HUES6 (cell line): ENCODE data around the gene IL1RAP.

Experiments used
- H3K27ac ChIP-seq: 2 replicates; pipeline ENCODE4 v1.7.0; 2013; ENCODE audit warnings: low read depth, mild to moderate bottlenecking, low read length, inconsistent platforms
- H3K27me3 ChIP-seq: 2 replicates; pipeline ENCODE4 v1.6.1; 2013; ENCODE audit warnings: low read length; ENCODE audit not compliant: control insufficient read depth, insufficient read depth
- H3K36me3 ChIP-seq: 2 replicates; pipeline ENCODE4 v1.6.1; 2013; ENCODE audit warnings: low read length; ENCODE audit not compliant: control insufficient read depth, insufficient read depth
- H3K4me1 ChIP-seq: 2 replicates; pipeline ENCODE4 v1.6.1; 2013; ENCODE audit warnings: low read length; ENCODE audit not compliant: control insufficient read depth, insufficient read depth
- H3K4me3 ChIP-seq: 2 replicates; pipeline ENCODE4 v1.5.1; 2013; ENCODE audit warnings: low read depth, low read length
- H3K9ac ChIP-seq: one replicate; pipeline ENCODE4 v1.6.1; 2013; ENCODE audit warnings: mild to moderate bottlenecking, low read length
- H3K9me3 ChIP-seq: 2 replicates; pipeline ENCODE4 v1.6.1; 2013; ENCODE audit warnings: low read depth, low read length; ENCODE audit not compliant: control insufficient read depth, insufficient read depth

IL1RAP gene

DNA sequence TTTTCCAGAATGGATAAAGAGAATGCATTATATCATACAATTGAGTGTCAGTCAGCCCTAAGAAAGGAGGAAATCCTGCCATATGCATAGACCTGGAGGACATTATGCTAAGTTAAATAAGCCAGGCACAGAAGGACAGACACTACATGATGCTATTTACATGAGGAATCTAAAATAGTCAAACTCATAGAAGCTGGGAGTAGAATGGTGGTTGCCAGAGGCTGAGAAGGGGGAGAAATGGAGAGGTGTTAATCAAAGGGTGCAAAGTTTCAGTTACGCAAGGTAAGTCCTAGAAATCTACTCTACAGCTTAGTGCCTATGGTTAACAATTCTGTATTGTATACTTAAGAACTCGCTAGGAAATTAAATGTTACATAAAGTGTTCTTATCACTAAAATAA lies 66.5 kb downstream of the IL1RAP start:
- Histone ChIP-seq H3K4me3 (no peak overlapping the region), H3K9me3 (peaks cover 6% of the 10 kb centered on the region; the same call in 1 of the 2 replicates), H3K9ac (no peak overlapping the region), H3K4me1 (no peaks in the 10 kb centered on the region; the same call in 1 of the 2 replicates), H3K36me3 (no peaks in the 10 kb centered on the region), H3K27ac (no peak overlapping the region), H3K27me3 (no peaks in the 10 kb centered on the region)

DNA sequence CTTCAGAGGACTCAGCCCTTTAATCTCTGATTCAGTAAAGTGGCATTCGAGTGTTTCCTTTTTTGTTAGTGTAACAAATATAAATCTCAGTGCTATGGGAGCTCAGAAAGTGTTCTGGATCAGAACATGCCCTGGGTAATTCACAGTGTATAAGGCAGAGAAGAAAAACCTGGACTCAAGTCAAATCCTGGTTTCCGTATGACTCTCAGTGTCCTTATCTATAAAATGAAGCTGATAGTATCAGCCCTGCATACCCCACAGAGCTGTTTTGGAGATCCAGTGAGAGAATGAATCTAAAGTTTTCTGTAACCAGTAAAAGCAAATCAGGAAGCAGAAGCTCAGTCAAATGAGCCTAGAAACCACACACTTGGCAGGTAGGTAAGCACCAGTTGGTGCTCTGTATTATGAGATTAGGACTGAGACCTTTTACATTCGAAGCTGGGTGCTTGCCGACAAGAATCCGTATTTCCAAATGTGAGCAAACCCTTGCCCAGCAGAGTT lies 67.2 kb downstream of the IL1RAP start:
- Histone ChIP-seq H3K4me3 (no peak overlapping the region), H3K36me3 (no peaks in the 10 kb centered on the region), H3K9ac (no peak overlapping the region)

DNA sequence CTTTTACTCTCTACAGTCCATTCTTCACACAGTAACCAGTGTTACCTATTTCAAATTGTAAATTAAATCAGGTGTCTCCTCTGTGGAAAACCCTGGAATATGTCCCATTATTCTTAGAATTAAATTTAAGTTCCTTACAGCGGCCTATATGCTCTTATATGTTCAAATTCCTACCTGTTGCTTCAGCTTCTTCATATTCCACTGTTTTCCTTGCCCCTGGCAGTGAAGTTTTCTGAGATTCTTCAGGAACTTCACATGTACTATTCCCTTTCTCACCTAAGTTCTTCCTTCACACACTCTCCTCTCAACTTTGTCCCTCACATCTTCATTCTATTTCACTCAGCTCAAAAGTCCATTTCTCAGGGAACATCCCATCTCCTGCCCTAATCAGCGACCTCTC lies 68.8 kb downstream of the IL1RAP start:
- H3K9ac ChIP-seq: no peak overlapping the region
- H3K27ac ChIP-seq: no peak overlapping the region
- H3K4me1 ChIP-seq: peaks cover 15% of the 10 kb centered on the region
- no peak overlapping the region for H3K4me3 ChIP-seq
- peaks cover 6% of the 10 kb centered on the region; the same call in 1 of the 2 replicates for H3K9me3 ChIP-seq
- no peaks in the 10 kb centered on the region for H3K27me3 ChIP-seq
- H3K36me3 ChIP-seq: no peaks in the 10 kb centered on the region

More for the DNA sequence above, 67.2 kb downstream of the IL1RAP start:
- no peaks in the 10 kb centered on the region for H3K27me3 ChIP-seq
- peaks cover 5% of the 10 kb centered on the region for H3K4me1 ChIP-seq
- H3K27ac ChIP-seq: no peak overlapping the region
- peaks cover 6% of the 10 kb centered on the region; the same call in 1 of the 2 replicates for H3K9me3 ChIP-seq

DNA sequence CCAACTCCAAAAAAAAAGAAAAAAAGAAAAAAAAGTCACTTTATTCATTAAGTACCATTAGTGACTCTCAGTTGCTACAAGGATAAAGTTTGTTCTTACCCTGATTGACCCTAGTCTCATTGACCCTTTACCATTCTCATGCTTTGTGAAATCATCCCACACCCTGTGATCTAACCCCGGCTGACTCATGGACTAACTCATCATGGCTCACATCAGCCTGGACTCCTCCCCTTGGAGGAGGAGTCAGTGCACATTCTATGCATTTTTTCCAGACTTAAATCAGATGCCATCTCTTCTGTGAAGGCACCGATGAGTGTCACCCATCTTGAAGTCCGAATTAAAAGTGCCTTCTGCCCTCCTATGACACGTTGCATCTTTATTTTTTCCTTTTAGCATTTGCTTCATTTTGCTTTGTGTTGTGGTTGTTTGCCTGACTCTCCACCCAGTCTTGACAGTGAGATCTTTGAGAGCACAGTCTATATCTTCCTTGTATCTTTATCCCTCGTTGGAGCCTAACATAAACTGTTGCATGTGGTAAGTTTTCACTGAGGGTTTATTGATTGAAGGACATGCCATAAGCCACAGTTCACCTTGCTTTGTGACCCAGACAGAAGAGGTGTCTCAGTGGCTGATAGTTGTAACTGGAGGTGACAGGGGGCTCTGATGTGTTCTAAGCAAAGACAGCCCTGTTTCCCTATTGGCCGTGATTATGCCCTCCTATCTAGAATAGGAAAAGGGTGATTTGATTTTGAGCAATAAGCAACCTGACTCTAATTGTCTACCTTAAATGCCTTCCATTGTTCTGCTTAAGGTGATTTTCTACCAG lies 72.1 kb downstream of the IL1RAP start:
- H3K27me3 ChIP-seq: no peaks in the 10 kb centered on the region
- no peaks in the 10 kb centered on the region for H3K36me3 ChIP-seq
- H3K27ac ChIP-seq: no peak overlapping the region
- no peak overlapping the region for H3K4me3 ChIP-seq
- H3K9ac ChIP-seq: no peak overlapping the region
- H3K9me3 ChIP-seq: no peaks in the 10 kb centered on the region
- H3K4me1 ChIP-seq: peaks cover 15% of the 10 kb centered on the region

DNA sequence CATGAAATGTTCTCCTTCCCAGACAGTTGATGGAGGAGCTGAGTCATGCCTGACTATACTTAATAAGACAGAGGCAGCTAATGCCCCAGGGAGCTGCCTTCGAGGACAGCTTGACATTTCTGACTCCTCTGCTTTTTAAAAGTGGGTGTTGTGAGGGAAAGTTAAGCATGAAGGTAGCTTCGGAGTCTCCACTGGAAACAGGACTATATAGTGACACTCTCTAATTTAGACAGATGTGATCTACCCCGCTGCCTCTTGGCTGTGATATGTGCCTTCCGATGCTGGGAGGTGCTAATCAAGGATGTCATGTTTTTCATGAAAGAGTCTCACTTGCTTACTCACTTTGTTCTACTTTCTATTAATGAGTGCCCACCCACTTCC lies 72.7 kb downstream of the IL1RAP start:
- no peak overlapping the region for H3K4me3 ChIP-seq
- no peaks in the 10 kb centered on the region for H3K27me3 ChIP-seq
- no peak overlapping the region for H3K9ac ChIP-seq
- H3K9me3 ChIP-seq: no peaks in the 10 kb centered on the region
- H3K27ac ChIP-seq: no peak overlapping the region
- peaks cover 15% of the 10 kb centered on the region for H3K4me1 ChIP-seq
- H3K36me3 ChIP-seq: no peaks in the 10 kb centered on the region

DNA sequence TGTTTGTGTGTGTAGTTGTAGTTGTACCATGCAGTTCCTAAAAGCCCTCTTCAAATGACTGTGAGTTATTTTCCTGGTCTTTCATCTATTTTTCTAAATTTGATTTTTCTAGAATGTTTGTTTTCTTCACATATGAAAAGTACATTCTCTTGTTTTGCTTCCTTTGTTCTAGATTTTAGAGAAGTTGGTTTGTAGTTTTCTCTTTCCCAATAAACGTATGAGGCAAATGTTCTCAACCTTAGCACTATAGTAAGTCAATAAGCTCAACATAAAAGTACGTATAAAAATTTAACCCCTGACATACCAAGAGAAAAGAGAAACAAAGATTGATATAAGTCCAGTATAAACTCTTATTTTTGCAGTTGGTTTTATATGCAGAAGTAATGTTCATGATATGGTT lies 74.7 kb downstream of the IL1RAP start:
- no peak overlapping the region for H3K27ac ChIP-seq
- H3K9me3 ChIP-seq: 0 out of 2 replicates have a peak, but pooled peaks cover 5% of the 10 kb centered on the region
- H3K4me1 ChIP-seq: peaks cover 15% of the 10 kb centered on the region
- H3K27me3 ChIP-seq: no peaks in the 10 kb centered on the region
- H3K9ac ChIP-seq: no peak overlapping the region
- no peak overlapping the region for H3K4me3 ChIP-seq
- H3K36me3 ChIP-seq: no peaks in the 10 kb centered on the region

DNA sequence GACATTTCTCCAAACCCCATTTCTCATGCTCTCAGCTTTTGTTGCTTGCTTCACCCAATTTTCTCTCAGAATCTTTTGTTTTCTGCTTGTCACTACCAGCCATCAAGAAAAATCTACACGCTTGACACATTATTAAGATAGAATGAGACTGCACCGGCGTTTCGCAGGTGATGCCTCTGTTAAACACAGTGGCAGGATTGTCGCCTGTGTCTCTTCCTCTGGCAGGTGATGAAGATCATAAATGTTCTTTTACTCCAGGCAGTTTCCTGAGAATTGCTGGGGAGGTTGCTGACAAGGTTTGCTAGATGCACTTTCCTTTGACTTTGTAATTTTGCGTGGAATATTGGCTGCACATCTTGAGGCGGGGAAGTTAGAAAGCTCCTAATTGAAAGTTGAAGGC lies 75.4 kb downstream of the IL1RAP start:
- H3K9ac ChIP-seq: no peak overlapping the region
- no peaks in the 10 kb centered on the region for H3K27me3 ChIP-seq
- 0 out of 2 replicates have a peak, but pooled peaks cover 5% of the 10 kb centered on the region for H3K9me3 ChIP-seq
- H3K4me3 ChIP-seq: no peak overlapping the region
- H3K4me1 ChIP-seq: peaks cover 15% of the 10 kb centered on the region
- H3K27ac ChIP-seq: no peak overlapping the region
- H3K36me3 ChIP-seq: no peaks in the 10 kb centered on the region

DNA sequence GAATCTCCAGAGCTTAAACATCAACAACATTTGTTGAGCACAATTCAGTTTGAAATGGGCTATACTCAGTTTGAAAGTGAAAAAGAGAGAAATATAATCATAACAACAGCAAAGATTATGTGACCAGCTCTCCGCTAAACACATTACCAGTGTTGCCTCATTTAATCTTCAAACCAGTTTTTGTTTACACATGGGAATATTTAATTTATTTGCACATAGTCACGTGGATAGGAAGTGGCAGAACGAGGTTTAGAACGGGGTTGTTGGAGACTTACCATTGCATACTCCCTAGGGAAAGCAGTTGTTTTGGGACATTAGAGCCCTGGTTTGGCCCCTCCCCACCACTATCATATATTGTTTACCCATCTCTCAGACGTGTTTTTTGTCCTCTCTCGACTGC lies 77.2 kb downstream of the IL1RAP start:
- H3K27me3 ChIP-seq: no peaks in the 10 kb centered on the region
- no peak overlapping the region for H3K4me3 ChIP-seq
- H3K4me1 ChIP-seq: peaks cover 10% of the 10 kb centered on the region
- H3K27ac ChIP-seq: no peak overlapping the region
- H3K9ac ChIP-seq: no peak overlapping the region
- no peaks in the 10 kb centered on the region for H3K36me3 ChIP-seq
- 0 out of 2 replicates have a peak, but pooled peaks cover 5% of the 10 kb centered on the region for H3K9me3 ChIP-seq

DNA sequence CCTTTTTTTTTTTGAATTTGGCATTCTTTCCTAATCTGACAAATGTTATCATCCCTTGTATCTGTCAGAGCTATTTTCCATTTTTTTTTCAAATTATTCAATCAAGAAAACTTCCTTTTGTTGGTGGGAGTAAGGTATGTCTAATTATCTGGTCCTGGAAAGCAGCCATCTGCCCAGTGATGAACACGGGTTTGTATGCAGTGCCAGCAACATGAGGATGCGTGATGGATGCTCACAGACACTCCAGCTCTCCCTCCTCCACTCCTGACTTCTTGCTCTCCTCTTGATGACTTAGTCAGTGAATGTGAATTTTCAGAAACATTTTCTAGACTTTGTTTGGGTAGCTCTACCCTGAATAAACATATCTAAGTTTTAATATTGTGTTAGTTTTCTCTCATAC lies 79.2 kb downstream of the IL1RAP start:
- Histone ChIP-seq H3K4me1 (no peaks in the 10 kb centered on the region), H3K36me3 (no peaks in the 10 kb centered on the region), H3K9me3 (0 out of 2 replicates have a peak, but pooled peaks cover 5% of the 10 kb centered on the region), H3K4me3 (no peak overlapping the region), H3K27me3 (no peaks in the 10 kb centered on the region), H3K27ac (no peak overlapping the region), H3K9ac (no peak overlapping the region)

DNA sequence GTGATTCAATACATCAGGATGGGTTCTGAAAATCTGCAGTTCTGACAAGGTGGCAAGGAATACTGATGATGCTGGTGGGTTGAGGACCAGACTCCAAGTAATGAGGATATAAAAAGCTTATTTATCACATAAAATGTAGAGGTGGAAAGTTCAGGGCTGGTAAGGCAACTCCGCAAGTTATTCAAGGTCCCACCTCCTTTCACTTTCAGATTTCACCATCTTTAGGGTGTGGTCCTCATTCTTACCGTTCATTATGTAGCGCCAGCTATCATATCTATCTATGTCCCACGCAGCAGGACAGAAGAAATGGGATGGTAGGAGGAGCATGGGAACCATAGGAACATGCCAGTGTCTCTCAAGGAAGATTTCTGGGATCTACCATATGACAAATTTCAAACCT lies 80.3 kb downstream of the IL1RAP start:
- no peaks in the 10 kb centered on the region for H3K4me1 ChIP-seq
- H3K36me3 ChIP-seq: no peaks in the 10 kb centered on the region
- no peak overlapping the region for H3K4me3 ChIP-seq
- H3K27ac ChIP-seq: no peak overlapping the region
- H3K9ac ChIP-seq: no peak overlapping the region
- 0 out of 2 replicates have a peak, but pooled peaks cover 5% of the 10 kb centered on the region for H3K9me3 ChIP-seq
- no peaks in the 10 kb centered on the region for H3K27me3 ChIP-seq

DNA sequence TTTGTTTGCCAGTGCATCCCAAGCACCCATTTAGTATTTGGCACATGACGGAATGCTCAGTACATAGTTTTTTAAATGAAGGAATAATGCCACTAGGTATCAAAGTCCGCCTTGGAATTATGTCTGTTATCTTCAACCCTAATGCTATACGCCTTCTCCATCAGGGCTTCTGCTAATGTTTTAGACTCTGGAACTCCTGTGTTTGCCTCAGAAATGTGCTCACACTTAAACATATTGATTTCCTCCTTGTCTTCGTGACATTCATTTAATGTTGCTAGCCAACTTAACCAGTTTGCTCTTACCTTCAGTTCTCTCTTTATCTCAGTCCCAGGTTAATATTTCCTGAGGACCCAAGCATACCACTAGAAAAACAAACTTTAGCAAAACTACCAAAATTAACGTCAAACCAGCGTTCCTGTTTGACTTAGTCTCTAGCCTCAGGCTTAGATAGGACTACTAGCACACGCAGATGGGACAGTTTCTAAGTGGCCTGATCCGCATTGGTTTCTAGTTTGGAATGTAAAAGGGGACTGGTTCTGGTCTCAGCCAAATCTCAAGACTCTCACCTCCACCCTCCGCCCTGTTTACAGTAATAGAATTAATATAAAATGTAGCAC lies 81.4 kb downstream of the IL1RAP start:
- H3K27ac ChIP-seq: no peak overlapping the region
- no peaks in the 10 kb centered on the region for H3K36me3 ChIP-seq
- H3K9ac ChIP-seq: no peak overlapping the region
- no peak overlapping the region for H3K4me3 ChIP-seq
- H3K9me3 ChIP-seq: 0 out of 2 replicates have a peak, but pooled peaks cover 5% of the 10 kb centered on the region
- no peaks in the 10 kb centered on the region for H3K4me1 ChIP-seq
- no peaks in the 10 kb centered on the region for H3K27me3 ChIP-seq
